Stimulated activated CD8-positive, alpha-beta memory T cell treated with anti-CD3 and anti-CD28 coated beads, Interleukin-15, amount 100 ng/mL, for 24 hours (primary cell): Measurements from ENCODE around the gene RPL26.
"Not testable (repeated sequence)": the region's sequence is repeated elsewhere in the genome, so short reads cannot be mapped to it uniquely, and the experiment has no call there.

Experiments
- DNase-seq: peaks from one replicate; pipeline ENCODE4 v3.0.0-alpha.2; 2020; ENCODE audit warnings: low read depth

The RPL26 gene

DNA sequence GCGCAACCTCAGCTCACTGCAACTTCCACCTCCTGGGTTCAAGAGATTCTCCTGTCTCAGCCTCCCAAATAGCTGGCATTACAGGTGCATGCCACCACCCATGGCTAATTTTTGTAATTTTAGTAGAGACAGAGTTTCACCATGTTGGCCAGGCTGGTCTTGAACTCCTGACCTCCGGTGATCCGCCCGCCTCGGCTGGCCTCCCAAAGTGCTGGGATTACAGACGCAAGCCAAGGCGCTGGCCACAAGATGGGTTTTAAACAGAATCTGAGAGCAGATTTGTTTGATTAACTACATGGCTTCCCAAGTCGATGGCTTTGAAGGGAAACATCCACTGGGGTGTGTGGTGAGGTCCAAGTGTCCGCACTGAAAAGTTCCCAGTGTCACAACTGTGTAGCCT is 11.5 kb upstream of the RPL26 start:
- DNase-seq = not testable (repeated sequence)

DNA sequence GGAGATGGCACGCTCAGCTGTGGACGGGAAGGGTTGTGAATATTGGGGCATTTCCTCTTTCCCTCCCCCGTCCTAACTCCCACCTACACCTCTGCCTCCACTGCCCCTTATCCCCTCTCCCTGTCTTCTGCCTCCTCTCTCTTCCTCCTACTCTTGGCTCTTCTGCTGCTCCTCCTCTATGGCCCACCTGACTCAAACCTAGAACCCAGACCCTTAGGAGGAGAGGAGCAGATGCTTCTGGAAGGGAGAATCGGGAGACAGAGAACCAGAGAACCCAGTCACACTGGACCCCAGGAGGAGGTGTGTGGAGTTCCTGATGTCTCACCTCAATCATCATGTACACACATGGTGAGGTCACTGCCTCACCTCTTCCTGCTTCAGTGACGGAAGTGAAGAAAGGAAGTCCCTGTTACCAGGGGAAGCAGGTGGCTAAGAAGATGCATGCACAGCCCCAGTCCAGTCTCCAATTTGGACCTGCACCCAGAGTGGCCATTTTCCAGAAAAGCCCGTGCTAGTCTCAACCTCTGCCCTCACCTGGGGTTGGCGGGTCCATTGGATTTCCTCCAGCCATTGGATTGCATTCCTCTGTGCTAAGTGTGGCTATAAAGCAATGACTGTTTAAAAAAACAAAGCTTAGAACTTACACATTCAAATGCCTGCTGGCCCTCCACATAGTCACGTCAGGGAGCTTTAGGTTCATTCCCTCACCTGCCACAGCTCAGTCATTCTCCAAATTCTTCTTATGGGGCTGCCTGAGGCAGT is 10.7 kb upstream of the RPL26 start:
- DNase-seq = no peak

GRCh38 chr17:8392674-8393469 is 9.9 kb upstream of the RPL26 start:
- DNase-seq = no peak

DNA sequence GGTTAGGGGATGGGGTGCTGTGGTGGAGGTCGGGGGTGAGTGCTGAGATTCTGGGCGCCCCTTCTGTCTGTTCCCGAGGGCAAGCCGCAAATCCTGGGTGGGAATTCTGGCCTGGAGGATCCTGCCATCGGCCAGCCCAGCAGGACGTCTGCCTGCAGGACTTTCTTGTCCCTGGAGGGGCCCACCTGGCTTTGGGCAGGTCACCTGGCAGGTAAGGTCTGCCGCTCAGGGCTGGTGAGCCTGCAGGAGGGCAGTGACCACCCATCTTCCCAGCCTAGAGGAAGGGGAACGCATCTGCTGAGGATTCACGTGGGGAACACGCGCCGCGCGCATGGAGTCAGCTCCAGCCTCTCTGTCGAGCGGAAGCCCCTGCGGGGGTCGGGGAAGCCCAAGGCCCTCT is 9.3 kb upstream of the RPL26 start:
- no peak for DNase-seq

GRCh38 chr17:8391711-8392110 is 8.7 kb upstream of the RPL26 start:
- DNase-seq = no peak

DNA sequence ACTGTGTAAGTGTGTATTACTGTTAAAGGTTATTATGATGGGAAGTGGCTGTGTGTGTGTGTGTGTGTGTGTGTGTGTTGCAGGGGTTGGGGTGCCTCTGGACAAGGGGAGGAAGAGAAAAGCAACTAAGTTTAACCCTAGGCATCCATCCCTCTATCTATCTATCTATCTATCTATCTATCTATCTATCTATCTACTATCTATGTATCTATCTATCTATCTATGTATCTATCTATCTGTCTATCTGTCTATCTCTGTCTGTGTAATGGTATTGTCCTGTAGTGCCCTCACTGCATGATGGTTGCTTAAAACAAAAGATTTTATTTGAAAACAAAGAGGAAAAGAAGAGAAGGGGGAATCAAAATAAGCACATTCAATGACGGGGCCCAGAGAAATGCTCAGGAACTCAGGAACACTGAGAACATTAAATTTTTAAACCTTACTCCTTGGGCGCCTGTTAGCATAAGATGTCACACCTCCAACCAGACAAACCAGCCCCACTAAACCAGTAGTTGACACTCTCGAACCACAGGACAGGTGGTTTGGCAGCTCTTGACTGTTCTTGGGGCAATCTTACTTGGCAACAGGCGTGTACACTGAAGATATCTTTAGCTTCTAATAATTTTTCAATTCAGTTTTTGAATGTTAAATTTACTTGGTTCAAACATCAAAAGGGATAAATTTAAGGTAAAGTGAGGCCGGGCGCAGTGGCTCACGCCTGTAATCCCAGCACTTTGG is 5.1 kb upstream of the RPL26 start:
- DNase-seq = no peak

GRCh38 chr17:8386841-8387240 is 3.8 kb upstream of the RPL26 start:
- DNase-seq = no peak

DNA sequence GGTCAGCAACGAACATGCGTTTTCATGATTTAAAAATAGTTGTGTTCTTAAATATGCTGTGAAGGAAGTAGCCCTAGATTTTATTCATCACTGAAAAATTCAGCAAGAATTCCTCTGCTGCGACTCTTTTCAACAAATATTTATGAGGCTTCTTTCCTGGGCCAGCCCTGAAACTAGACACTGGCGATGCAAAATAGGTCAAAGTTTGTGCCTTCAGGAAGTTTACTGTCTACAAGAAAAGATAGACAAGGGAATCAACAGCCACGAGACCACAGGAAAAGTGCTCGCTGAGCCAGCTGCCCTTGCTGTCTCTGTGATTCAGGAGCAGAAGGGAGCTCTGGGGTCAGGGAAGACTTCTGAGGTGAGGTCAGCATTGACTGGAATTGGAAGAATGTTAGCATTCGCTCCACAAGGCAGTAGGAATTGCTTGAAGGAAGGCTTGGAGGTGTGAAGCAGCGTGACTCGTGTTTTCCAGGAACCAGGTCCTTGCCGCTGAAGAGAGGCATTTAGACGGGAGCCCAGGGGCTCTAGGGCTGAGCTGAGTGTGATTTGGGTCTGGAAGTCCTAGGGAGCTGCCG is 1.9 kb upstream of the RPL26 start:
- DNase-seq = no peak

GRCh38 chr17:8382880-8383142 is 182 bp downstream of the RPL26 start:
- DNase-seq = no peak

GRCh38 chr17:8382052-8382879 is 727 bp downstream of the RPL26 start:
- no peak for DNase-seq

DNA sequence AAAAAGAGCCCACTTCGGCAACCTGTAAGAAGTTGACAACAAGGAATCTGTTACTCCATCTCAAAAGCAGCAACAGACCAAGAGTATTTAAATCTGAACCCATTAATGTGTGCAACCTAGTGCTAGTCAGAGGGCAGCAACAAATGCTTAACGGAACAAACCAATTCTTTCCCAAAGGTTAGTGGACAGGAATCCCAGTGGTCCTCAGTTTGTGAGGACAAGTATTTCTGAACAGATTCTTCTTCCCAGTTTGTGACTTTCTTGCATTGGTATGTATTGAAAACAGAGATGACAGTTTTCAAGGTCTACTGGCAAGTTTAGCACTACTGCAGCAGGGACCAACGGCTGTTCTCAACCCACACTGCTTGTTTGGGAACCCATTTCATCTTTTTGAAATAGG is 2.9 kb downstream of the RPL26 start:
- DNase-seq = no peak

DNA sequence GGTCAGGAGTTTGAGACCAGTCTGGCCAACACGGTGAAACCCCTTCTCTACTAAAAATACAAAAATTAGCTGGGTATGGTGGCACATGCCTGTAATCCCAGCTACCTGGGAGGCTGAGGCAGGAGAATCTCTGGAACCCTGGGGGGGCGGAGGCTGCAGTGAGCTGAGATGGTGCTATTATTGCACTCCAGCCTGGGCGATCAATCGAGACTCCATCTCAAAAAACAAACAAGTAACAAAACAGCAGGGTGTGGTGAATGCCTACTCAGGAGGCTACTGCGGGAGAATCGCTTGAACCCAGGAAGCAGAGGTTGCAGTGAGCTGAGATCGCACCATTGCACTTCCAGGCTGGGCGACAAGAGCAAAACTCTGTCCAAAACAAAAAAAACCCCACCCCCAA is 4.9 kb downstream of the RPL26 start:
- DNase-seq = not testable (repeated sequence)

DNA sequence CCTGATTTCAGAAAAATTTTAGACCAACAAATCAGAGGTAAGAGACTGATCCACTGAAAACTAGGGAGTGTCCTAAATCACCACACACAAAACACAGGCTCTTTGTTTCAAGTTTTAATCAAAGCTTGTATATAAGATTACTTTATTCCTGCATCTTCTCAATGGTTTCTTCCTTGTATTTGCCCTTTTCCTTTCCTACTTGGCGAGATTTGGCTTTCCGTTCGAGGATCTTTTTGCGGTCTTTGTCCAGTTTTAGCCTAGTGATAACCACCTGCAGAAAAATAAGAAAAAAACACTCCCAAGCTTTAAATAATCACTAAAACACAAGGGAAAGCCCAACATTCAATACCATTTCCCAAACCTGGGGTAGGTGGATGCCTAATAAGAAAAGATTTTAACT is 5.6 kb downstream of the RPL26 start:
- DNase-seq = no peak

DNA sequence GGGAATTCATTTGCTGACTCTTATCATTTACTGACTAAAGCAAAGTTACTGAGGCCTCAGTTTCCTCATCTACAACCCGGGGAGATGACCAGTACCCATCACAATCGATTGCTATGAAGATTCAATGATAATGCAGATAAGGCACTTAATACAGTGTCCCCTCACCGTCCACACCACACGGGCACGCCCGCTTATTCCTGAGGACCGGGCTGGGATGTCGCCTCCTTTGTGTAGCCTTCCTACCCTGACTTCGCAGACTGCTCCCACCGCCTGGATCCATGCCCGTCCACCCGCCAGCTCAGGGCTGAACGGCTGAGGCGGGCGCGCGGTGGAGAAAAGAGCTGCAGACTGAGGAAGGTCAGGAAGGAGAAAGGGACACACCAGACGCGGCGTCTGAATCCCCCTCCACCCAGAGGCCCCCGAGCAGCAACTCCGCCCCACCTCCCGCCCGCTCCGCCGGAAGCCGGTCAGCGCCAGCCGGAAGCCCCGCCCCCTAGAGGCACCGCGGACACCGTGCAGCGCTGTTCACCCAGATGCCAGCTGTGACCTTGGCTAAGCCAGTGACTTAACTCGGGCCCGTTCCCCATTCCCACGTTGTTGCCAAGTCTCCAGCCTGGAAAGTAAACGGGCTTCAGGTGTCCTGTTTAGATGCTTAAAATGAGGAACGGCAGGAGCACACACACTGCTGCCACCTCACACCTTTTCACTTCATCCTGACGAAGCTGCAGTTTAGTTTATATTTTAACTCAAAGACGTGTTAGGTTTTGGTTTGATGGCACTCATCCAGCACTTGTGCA is 6.5 kb downstream of the RPL26 start, which contains the start of gene KRABD2:
KRABD2 (minus strand) TSS at position 434 of the 797 bp plus-strand sequence.
- peak; percentile 89 for DNase-seq

DNA sequence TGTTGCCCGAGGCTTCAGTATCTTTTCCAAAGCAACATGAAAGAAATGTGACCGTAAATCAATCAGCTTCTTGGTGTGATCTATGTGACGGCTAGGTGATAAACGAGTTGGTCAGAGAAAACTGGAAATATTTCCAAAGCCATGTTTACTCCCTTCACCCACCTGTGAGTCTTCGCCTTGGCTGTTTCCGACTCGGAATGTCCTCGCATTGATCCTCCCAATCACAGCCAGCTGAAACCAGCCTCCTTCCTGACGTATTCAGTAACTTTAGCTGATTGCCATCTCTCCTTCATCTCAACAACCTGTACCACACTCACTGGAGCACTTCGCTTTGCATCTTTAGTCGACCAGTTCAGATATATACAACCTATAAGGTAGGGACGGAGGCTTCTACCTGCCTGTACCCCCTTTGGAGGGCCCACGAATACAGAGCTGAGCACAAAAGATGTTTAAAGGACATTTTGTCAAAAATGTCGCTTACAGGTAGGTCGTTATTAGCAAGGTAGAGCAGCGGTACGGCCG is 7.2 kb downstream of the RPL26 start:
- no peak for DNase-seq

- not testable (repeated sequence) for DNase-seq
Measured at GRCh38 chr17:8373856-8374255, 9.1 kb downstream of the RPL26 start.

DNA sequence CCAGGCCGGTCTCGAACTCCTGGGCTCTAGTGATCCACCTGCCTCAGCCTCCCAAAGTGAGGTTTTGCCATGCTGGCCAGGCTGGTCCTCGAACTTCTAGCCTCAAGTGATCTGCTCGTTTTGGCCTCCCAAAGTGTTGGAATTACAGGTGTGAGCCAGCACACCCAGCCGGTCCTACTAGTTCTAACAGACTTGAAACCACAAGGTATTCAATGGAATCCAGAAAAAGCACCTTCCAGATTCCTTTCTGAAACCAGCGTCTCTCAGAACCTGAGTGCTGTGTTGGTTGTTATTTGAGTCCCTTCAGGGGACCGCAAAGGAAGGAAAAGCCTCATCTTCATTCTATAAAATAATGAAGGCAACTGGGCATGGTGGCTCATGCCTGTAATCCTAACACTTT is 10.6 kb downstream of the RPL26 start:
- DNase-seq = no peak

DNA sequence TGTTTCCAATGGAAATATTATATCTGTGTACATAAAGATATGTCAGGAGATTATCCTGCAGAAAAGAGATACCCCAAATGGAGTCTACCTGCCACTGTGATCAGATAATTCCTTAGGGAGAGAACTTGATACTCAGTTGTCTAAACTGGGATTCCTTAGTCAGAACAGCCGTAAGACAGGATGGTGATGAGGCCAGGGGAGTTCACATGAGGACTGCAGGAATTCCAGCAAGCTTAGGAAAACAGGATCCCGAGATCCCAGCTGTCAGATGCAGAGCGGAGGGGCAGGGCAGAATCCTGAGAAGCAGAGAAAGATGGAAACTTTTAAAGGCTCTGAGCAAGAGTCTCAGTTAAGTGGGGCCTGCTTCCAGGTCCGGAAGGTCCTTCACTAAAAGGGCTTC is 11.2 kb downstream of the RPL26 start:
- no peak for DNase-seq

DNA sequence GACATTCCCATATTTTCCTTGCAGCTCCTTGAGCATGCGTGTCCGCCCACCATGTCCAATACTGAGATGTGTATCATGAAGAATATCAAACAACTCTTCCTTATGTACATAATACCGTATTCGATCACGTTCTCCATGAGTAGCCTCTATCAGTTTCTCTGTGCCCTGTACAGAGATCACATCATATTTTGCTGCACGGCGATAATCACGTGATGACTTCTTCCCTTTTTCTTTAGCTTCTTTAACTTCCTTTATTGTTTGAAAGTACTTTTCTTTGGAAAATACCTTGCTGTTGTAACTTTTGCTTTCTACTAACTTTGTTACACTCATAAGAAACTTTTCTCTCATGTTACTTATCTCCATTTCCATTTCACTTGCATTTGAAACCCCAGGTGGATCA is 13.0 kb downstream of the RPL26 start:
- no peak for DNase-seq

- no peak for DNase-seq
Measured at GRCh38 chr17:8368193-8368592, 14.8 kb downstream of the RPL26 start.

GRCh38 chr17:8366231-8366630 is 16.8 kb downstream of the RPL26 start:
- no peak for DNase-seq
